HEK293 (cell line): ENCODE data around the gene METTL15.
A peak's percentile ranks its signal among the peaks of the same experiment; 100 is the strongest.

Experiments used
- CTCF ChIA-PET: fragments of 350-600 bp; formaldehyde crosslinking; extraction: SDS; loops from one replicate; lab custom pipeline; 2021; ENCODE audit warnings: antibody characterized with exemption; lab: Yijun Ruan, JAX
- POLR2A ChIA-PET: fragments of 300-600 bp; formaldehyde crosslinking; extraction: SDS; loops from one replicate; lab custom pipeline; 2020; ENCODE audit warnings: antibody characterized with exemption, inconsistent platforms; lab: Yijun Ruan, JAX
- H3K27ac ChIP-seq: fragments of 200-500 bp; sonication (Bioruptor generic); 2 replicates; pipeline ENCODE4 v1.5.1; 2014; ENCODE audit warnings: low read depth, low read length, control low read depth, inconsistent platforms; ENCODE audit errors: extremely low read depth
- H3K36me3 ChIP-seq, 2 experiments: fragments of 200-500 bp in 1 of 2; sonication (Bioruptor generic) in 1 of 2; 1 replicate in 1 of 2; 2 replicates in 1 of 2; pipeline ENCODE4 v1.5.1; 2014 to 2017; ENCODE audit warnings: inconsistent platforms in 2 of 2, low read length in 2 of 2; ENCODE audit not compliant: control insufficient read depth in 2 of 2, insufficient read depth in 1 of 2
- H3K4me1 ChIP-seq: fragments of 200-500 bp; sonication (Bioruptor generic); 2 replicates; pipeline ENCODE4 v1.5.1; 2014; ENCODE audit warnings: mild to moderate bottlenecking, low read length, inconsistent platforms; ENCODE audit not compliant: control insufficient read depth, insufficient read depth
- H3K4me3 ChIP-seq: 2 replicates; pipeline ENCODE4 v1.5.1; 2011; ENCODE audit warnings: low read depth, mild to moderate bottlenecking, control low read depth, low read length, moderate library complexity
- H3K9me3 ChIP-seq: fragments of 200-500 bp; sonication (Bioruptor generic); 2 replicates; pipeline ENCODE4 v1.5.1; 2014; ENCODE audit warnings: low read depth, low read length, inconsistent platforms; ENCODE audit not compliant: control insufficient read depth, insufficient read depth
- EGR2 ChIP-seq: fragments of 450-650 bp; formaldehyde crosslinking; IDR thresholded peaks from 2 replicates; pipeline ENCODE4 v1.5.1; 2016; ENCODE audit warnings: low read depth, missing biosample characterization, missing genetic modification characterization
- REPIN1 ChIP-seq: fragments of 450-650 bp; formaldehyde crosslinking; IDR thresholded peaks from 2 replicates; pipeline ENCODE4 v1.5.1; 2017; ENCODE audit warnings: missing biosample characterization, missing genetic modification characterization, low read depth
- ZBTB7A ChIP-seq: fragments of 450-650 bp; formaldehyde crosslinking; IDR thresholded peaks from 2 replicates; pipeline ENCODE4 v1.5.1; 2016; ENCODE audit warnings: low read depth, missing biosample characterization, missing genetic modification characterization
- ZNF132 ChIP-seq: fragments of 450-650 bp; formaldehyde crosslinking; IDR thresholded peaks from 2 replicates; pipeline ENCODE4 v1.5.1; 2017; ENCODE audit warnings: missing biosample characterization, missing genetic modification characterization, borderline replicate concordance
- ZNF157 ChIP-seq: fragments of 450-650 bp; formaldehyde crosslinking; IDR thresholded peaks from 2 replicates; pipeline ENCODE4 v1.5.1; 2016; ENCODE audit warnings: missing biosample characterization, missing genetic modification characterization
- ZNF354C ChIP-seq: fragments of 450-650 bp; formaldehyde crosslinking; IDR thresholded peaks from 2 replicates; pipeline ENCODE4 v1.5.1; 2016; ENCODE audit warnings: missing biosample characterization, missing genetic modification characterization, low read depth, borderline replicate concordance
- ZNF391 ChIP-seq: fragments of 450-650 bp; formaldehyde crosslinking; IDR thresholded peaks from 2 replicates; pipeline ENCODE4 v1.5.1; 2016; ENCODE audit warnings: low read depth, missing biosample characterization, missing genetic modification characterization, borderline replicate concordance
- ZNF394 ChIP-seq: fragments of 450-650 bp; formaldehyde crosslinking; IDR thresholded peaks from 2 replicates; pipeline ENCODE4 v1.5.1; 2016; ENCODE audit warnings: missing biosample characterization, missing genetic modification characterization, mild to moderate bottlenecking, moderate library complexity, borderline replicate concordance
- ZNF423 ChIP-seq: fragments of 450-650 bp; formaldehyde crosslinking; IDR thresholded peaks from 2 replicates; pipeline ENCODE4 v1.5.1; 2016; ENCODE audit warnings: missing biosample characterization, missing genetic modification characterization
- ZNF433 ChIP-seq: fragments of 450-650 bp; formaldehyde crosslinking; IDR thresholded peaks from 2 replicates; pipeline ENCODE4 v1.5.1; 2016; ENCODE audit warnings: missing biosample characterization, missing genetic modification characterization, low read depth
- ZNF548 ChIP-seq: fragments of 450-650 bp; formaldehyde crosslinking; IDR thresholded peaks from 2 replicates; pipeline ENCODE4 v1.5.1; 2016; ENCODE audit warnings: missing biosample characterization, missing genetic modification characterization
- ZNF791 ChIP-seq: fragments of 450-650 bp; formaldehyde crosslinking; IDR thresholded peaks from 2 replicates; pipeline ENCODE4 v1.5.1; 2016; ENCODE audit warnings: missing biosample characterization, missing genetic modification characterization
- ZSCAN23 ChIP-seq: fragments of 450-650 bp; formaldehyde crosslinking; IDR thresholded peaks from 2 replicates; pipeline ENCODE4 v1.5.1; 2016; ENCODE audit warnings: missing biosample characterization, missing genetic modification characterization
- TF ChIP-seq, protein P1 (sequence below): fragments of 450-650 bp; formaldehyde crosslinking; IDR thresholded peaks from 2 replicates; pipeline ENCODE4 v1.5.1; 2016; ENCODE audit warnings: missing biosample characterization, missing genetic modification characterization
- TF ChIP-seq, protein P2 (sequence below): fragments of 450-650 bp; formaldehyde crosslinking; IDR thresholded peaks from 2 replicates; pipeline ENCODE4 v1.5.1; 2017; ENCODE audit warnings: missing biosample characterization, missing genetic modification characterization
- TF ChIP-seq, protein P3 (sequence below): fragments of 450-650 bp; formaldehyde crosslinking; IDR thresholded peaks from 2 replicates; pipeline ENCODE4 v1.5.1; 2017; ENCODE audit warnings: missing biosample characterization, missing genetic modification characterization
- TF ChIP-seq, protein P4 (sequence below): fragments of 450-650 bp; formaldehyde crosslinking; optimal IDR thresholded peaks from 2 replicates; pipeline ENCODE3; 2016; ENCODE audit warnings: missing biosample characterization, mild to moderate bottlenecking, missing genetic modification characterization
- TF ChIP-seq, protein P5 (sequence below): IDR thresholded peaks from 2 replicates; pipeline ENCODE4 v1.6.1; 2011; ENCODE audit warnings: mild to moderate bottlenecking, low read depth, low read length, borderline replicate concordance

METTL15 gene

DNA sequence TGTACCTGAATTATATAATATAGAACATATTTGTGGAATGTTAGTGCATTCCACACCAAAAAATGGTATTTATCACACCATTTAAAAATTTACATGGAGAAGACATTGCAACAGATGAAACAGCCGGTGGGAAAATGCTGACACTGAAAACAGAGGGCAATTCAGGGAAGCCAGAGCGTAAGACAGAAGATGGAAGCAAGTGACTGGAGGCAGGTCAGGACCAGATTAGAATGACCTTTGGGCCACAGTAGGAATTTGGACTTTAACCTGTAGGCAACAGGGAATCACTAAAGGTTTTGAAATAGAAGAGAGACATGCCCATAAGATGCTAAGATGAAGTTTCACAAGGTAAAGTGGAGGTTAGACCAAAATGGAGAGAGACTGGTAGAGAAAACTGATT is 60.5 kb downstream of the METTL15 start:
- Histone ChIP-seq H3K9me3 (no peaks in the 10 kb centered on the region), H3K27ac (no peak overlapping the region), H3K4me3 (no peak overlapping the region), H3K4me1 (no peaks in the 10 kb centered on the region), H3K36me3 (peaks cover 0 to 2% of the 10 kb centered on the region in 2 experiments; a peak in 1 of 3 replicates)
- POLR2A ChIA-PET, result no interaction called here
- TF ChIP-seq ZNF132 (tag by site-specific recombination), result no peak
- TF ChIP-seq, protein P1, sequence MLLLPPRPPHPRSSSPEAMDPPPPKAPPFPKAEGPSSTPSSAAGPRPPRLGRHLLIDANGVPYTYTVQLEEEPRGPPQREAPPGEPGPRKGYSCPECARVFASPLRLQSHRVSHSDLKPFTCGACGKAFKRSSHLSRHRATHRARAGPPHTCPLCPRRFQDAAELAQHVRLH (tag by site-specific recombination), result no peak
- no peak for TF ChIP-seq ZNF394
- no peak for TF ChIP-seq REPIN1 (tag by site-specific recombination)
- TF ChIP-seq ZNF391 (tag by site-specific recombination), result no peak
- TF ChIP-seq, protein P2, sequence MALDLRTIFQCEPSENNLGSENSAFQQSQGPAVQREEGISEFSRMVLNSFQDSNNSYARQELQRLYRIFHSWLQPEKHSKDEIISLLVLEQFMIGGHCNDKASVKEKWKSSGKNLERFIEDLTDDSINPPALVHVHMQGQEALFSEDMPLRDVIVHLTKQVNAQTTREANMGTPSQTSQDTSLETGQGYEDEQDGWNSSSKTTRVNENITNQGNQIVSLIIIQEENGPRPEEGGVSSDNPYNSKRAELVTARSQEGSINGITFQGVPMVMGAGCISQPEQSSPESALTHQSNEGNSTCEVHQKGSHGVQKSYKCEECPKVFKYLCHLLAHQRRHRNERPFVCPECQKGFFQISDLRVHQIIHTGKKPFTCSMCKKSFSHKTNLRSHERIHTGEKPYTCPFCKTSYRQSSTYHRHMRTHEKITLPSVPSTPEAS, result no peak
- TF ChIP-seq ZNF157, result no peak
- TF ChIP-seq, protein P3, sequence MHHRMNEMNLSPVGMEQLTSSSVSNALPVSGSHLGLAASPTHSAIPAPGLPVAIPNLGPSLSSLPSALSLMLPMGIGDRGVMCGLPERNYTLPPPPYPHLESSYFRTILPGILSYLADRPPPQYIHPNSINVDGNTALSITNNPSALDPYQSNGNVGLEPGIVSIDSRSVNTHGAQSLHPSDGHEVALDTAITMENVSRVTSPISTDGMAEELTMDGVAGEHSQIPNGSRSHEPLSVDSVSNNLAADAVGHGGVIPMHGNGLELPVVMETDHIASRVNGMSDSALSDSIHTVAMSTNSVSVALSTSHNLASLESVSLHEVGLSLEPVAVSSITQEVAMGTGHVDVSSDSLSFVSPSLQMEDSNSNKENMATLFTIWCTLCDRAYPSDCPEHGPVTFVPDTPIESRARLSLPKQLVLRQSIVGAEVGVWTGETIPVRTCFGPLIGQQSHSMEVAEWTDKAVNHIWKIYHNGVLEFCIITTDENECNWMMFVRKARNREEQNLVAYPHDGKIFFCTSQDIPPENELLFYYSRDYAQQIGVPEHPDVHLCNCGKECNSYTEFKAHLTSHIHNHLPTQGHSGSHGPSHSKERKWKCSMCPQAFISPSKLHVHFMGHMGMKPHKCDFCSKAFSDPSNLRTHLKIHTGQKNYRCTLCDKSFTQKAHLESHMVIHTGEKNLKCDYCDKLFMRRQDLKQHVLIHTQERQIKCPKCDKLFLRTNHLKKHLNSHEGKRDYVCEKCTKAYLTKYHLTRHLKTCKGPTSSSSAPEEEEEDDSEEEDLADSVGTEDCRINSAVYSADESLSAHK, result no peak
- TF ChIP-seq ZSCAN23, result no peak
- no peak for TF ChIP-seq ZNF548 (tag by site-specific recombination)
- TF ChIP-seq ZNF791 (tag by site-specific recombination), result no peak
- no peak for TF ChIP-seq ZNF433
- no peak for TF ChIP-seq ZNF423 (tag by site-specific recombination)
- TF ChIP-seq ZNF354C (tag by site-specific recombination), result no peak
- TF ChIP-seq, protein P4, sequence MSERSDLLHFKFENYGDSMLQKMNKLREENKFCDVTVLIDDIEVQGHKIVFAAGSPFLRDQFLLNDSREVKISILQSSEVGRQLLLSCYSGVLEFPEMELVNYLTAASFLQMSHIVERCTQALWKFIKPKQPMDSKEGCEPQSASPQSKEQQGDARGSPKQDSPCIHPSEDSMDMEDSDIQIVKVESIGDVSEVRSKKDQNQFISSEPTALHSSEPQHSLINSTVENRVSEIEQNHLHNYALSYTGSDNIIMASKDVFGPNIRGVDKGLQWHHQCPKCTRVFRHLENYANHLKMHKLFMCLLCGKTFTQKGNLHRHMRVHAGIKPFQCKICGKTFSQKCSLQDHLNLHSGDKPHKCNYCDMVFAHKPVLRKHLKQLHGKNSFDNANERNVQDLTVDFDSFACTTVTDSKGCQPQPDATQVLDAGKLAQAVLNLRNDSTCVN (tag by site-specific recombination), result no peak
- no peak for TF ChIP-seq ZBTB7A
- TF ChIP-seq, protein P5, sequence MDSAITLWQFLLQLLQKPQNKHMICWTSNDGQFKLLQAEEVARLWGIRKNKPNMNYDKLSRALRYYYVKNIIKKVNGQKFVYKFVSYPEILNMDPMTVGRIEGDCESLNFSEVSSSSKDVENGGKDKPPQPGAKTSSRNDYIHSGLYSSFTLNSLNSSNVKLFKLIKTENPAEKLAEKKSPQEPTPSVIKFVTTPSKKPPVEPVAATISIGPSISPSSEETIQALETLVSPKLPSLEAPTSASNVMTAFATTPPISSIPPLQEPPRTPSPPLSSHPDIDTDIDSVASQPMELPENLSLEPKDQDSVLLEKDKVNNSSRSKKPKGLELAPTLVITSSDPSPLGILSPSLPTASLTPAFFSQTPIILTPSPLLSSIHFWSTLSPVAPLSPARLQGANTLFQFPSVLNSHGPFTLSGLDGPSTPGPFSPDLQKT, result no peak
- CTCF ChIA-PET, result no interaction called here

DNA sequence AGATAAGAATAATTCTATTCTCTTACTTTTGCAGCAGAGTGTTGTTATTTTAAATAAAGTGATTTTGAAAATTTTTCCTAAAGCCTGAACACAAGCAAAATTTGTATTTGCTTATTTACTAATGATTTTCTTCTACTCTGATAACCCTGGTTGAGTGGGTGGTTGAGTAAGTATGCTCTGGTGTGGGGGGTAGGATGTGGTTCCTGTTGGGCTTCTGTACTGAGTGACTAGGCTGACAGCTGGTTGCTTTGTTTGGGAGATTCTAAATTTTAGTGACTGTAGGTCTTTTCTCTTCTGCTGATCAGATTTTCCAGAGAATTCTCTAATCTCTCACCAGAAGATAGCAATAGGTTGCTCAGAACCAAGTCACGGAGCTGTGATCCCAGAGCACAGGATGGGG is 61.6 kb downstream of the METTL15 start:
- CTCF ChIA-PET, result no interaction called here
- H3K9me3 ChIP-seq, result no peaks in the 10 kb centered on the region
- H3K4me3 ChIP-seq, result no peak overlapping the region
- no peaks in the 10 kb centered on the region for H3K4me1 ChIP-seq
- H3K27ac ChIP-seq, result no peak overlapping the region
- TF ChIP-seq ZNF157, result no peak
- 0 out of 2 replicates have a peak, but pooled peaks have one; percentile 19 for TF ChIP-seq EGR2 (tag by site-specific recombination)
- POLR2A ChIA-PET, result no interaction called here
- H3K36me3 ChIP-seq, result peaks cover 0 to 4% of the 10 kb centered on the region in 2 experiments; a peak in 1 of 3 replicates
